SK-N-SH (cell line): ENCODE measurements around the gene ZMIZ1.

Source experiments
- CHD2 ChIP-seq: fragments of 150-350 bp; IDR thresholded peaks from 2 replicates; pipeline ENCODE4 v1.6.1; 2018; ENCODE audit warnings: low read length; ENCODE audit not compliant: partially characterized antibody
- EP300 ChIP-seq, 2 experiments: IDR thresholded peaks; 2 replicates each; pipeline versions ENCODE4 v1.4.0 to v1.6.1; 2012; ENCODE audit warnings: borderline replicate concordance in 1 of 2, low read depth in 1 of 2, low read length in 1 of 2
- FOXJ3 ChIP-seq: sonication (generic); formaldehyde crosslinking; IDR thresholded peaks from 2 replicates; pipeline ENCODE4 v1.5.1; 2020; ENCODE audit warnings: mild to moderate bottlenecking, missing genetic modification reagents
- GABPA ChIP-seq: IDR thresholded peaks from 2 replicates; pipeline ENCODE4 v1.4.0; 2012; ENCODE audit warnings: low read depth, mild to moderate bottlenecking
- MAX ChIP-seq: IDR thresholded peaks from 2 replicates; pipeline ENCODE4 v1.4.0; 2012; ENCODE audit warnings: low read depth
- NRF1 ChIP-seq: IDR thresholded peaks from 2 replicates; pipeline ENCODE4 v1.6.1; 2012; ENCODE audit warnings: low read depth, mild to moderate bottlenecking, low read length
- POLR2AphosphoS5 ChIP-seq: IDR thresholded peaks from 2 replicates; pipeline ENCODE4 v1.6.1; 2012; ENCODE audit warnings: low read depth, low read length
- SIN3A ChIP-seq: IDR thresholded peaks from 2 replicates; pipeline ENCODE4 v1.6.1; 2012; ENCODE audit warnings: low read depth, mild to moderate bottlenecking, low read length, moderate library complexity, borderline replicate concordance
- SMC3 ChIP-seq: IDR thresholded peaks from 2 replicates; pipeline ENCODE4 v1.6.1; 2012; ENCODE audit warnings: low read depth, low read length, improper control_type of control experiment
- YY1 ChIP-seq: IDR thresholded peaks from 2 replicates; pipeline ENCODE4 v1.4.0; 2012; ENCODE audit warnings: low read depth, mild to moderate bottlenecking
- ZBTB33 ChIP-seq: IDR thresholded peaks from 2 replicates; pipeline ENCODE4 v1.4.0; 2012; ENCODE audit warnings: low read depth, borderline replicate concordance
- TF ChIP-seq, protein P1 (sequence below): fragments of 200-600 bp; sonication (generic); IDR thresholded peaks from 2 replicates; pipeline ENCODE4 v1.6.1; 2017; ENCODE audit warnings: antibody characterized with exemption, mild to moderate bottlenecking, moderate library complexity
- TF ChIP-seq, protein P2 (sequence below): fragments of 150-350 bp; IDR thresholded peaks from 2 replicates; pipeline ENCODE4 v1.6.1; 2016; ENCODE audit warnings: mild to moderate bottlenecking, low read depth, low read length

DNA sequence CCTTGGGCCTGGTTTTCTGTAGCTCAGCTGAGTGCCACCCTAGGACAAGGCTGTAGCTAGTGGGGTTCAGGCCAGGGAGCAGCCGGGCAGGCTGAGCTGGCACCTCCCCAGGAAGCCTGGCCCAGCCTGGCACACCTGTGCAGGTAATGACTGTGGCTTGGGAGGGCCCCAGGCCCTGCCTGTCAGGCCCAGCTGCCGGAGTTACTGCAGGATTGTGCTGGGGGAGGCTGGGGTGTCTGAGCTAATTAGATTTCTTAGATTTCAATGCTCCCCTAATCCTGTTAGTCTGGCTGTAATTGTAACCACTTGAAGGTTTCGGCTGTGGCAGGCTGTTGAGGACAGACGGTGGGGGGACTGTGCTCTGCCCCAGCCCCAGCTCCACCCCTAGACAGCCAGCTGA, 6.0 kb downstream of the ZMIZ1 start:
- TF ChIP-seq POLR2AphosphoS5 (no peak), SMC3 (no peak), YY1 (no peak), NRF1 (no peak), EP300 (IDR thresholded peaks at IDR 0.05; ENCODE audit: borderline replicate concordance in 1 of 2, low read depth in 1 of 2, low read length in 1 of 2) (peak in 1 of 2 experiments; percentile 83; a peak in 2 of 4 replicates), SIN3A (no peak), CHD2 (peak; percentile 44), FOXJ3 (CRISPR knock-in tag) (no peak), GABPA (no peak), ZBTB33 (no peak), MAX (no peak)
- TF ChIP-seq, protein P1, sequence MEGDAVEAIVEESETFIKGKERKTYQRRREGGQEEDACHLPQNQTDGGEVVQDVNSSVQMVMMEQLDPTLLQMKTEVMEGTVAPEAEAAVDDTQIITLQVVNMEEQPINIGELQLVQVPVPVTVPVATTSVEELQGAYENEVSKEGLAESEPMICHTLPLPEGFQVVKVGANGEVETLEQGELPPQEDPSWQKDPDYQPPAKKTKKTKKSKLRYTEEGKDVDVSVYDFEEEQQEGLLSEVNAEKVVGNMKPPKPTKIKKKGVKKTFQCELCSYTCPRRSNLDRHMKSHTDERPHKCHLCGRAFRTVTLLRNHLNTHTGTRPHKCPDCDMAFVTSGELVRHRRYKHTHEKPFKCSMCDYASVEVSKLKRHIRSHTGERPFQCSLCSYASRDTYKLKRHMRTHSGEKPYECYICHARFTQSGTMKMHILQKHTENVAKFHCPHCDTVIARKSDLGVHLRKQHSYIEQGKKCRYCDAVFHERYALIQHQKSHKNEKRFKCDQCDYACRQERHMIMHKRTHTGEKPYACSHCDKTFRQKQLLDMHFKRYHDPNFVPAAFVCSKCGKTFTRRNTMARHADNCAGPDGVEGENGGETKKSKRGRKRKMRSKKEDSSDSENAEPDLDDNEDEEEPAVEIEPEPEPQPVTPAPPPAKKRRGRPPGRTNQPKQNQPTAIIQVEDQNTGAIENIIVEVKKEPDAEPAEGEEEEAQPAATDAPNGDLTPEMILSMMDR: no peak
- TF ChIP-seq, protein P2, sequence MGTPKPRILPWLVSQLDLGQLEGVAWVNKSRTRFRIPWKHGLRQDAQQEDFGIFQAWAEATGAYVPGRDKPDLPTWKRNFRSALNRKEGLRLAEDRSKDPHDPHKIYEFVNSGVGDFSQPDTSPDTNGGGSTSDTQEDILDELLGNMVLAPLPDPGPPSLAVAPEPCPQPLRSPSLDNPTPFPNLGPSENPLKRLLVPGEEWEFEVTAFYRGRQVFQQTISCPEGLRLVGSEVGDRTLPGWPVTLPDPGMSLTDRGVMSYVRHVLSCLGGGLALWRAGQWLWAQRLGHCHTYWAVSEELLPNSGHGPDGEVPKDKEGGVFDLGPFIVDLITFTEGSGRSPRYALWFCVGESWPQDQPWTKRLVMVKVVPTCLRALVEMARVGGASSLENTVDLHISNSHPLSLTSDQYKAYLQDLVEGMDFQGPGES: no peak
